Epithelial cell of proximal tubule (primary cell): ENCODE data around the gene CADM1. TPM values are rescaled to one million over a fixed set of nuclear protein-coding genes. Genes with fewer than 3 reads are reported as not detected.

Source experiments
- DNase-seq: peaks from one replicate; pipeline ENCODE4 v3.0.0-alpha.2; 2011; ENCODE audit warnings: low read depth
- H3K4me3 ChIP-seq: 2 replicates; pipeline ENCODE4 v1.5.1; 2011; ENCODE audit warnings: low read depth, mild to moderate bottlenecking, low read length
- CTCF ChIP-seq: conservative IDR thresholded peaks from 2 replicates; pipeline ENCODE4 v1.5.1; 2012; ENCODE audit warnings: low read depth, mild to moderate bottlenecking, low read length
- total RNA-seq: library from RNA; depleted of rRNA; stranded (reverse); fragments of >200 nt; gene quantifications from 2 replicates; pipeline ENCODE4 v1.2.3, GENCODE V29; 2015

Gene CADM1
- total RNA-seq, 1 donor from 2014 or later, result 21.3 TPM

- DNase-seq, result no peak
- no peak for TF ChIP-seq CTCF
- H3K4me3 ChIP-seq, result no peak overlapping the region
Observed at GRCh38 chr11:115147243-115147807, 356.9 kb downstream of the CADM1 start.

GRCh38 chr11:115146425-115146824 is 357.8 kb downstream of the CADM1 start:
- H3K4me3 ChIP-seq, result no peak overlapping the region
- no peak for DNase-seq
- no peak for TF ChIP-seq CTCF

GRCh38 chr11:115145324-115145723 is 358.9 kb downstream of the CADM1 start:
- DNase-seq, result no peak
- TF ChIP-seq CTCF, result no peak
- H3K4me3 ChIP-seq, result no peak overlapping the region

- DNase-seq, result no peak
- H3K4me3 ChIP-seq, result no peak overlapping the region
- no peak for TF ChIP-seq CTCF
Observed at GRCh38 chr11:115144914-115145313, 359.3 kb downstream of the CADM1 start.

GRCh38 chr11:115144014-115144413 is 360.2 kb downstream of the CADM1 start:
- no peak for DNase-seq
- no peak overlapping the region for H3K4me3 ChIP-seq
- TF ChIP-seq CTCF, result no peak

GRCh38 chr11:115141231-115142114 is 362.7 kb downstream of the CADM1 start:
- no peak for TF ChIP-seq CTCF
- H3K4me3 ChIP-seq, result no peak overlapping the region
- no peak for DNase-seq
